Astrocyte (in vitro differentiated cells and primary cell): ENCODE data around the gene DNAJC18. TPM values are rescaled to one million over a fixed set of nuclear protein-coding genes. Genes with fewer than 3 reads are reported as not detected.

Source experiments
- DNase-seq: peaks from one replicate; pipeline ENCODE4 v3.0.0-alpha.2; 2010; ENCODE audit warnings: low read depth
- FAIRE-seq: peaks from 2 replicates; lab custom pipeline; 2011; peaks lifted over from hg19 to GRCh38; lab: Jason Lieb, UNC
- H2AFZ ChIP-seq: 2 replicates; pipeline ENCODE4 v1.6.0; 2012; ENCODE audit warnings: low read depth, low read length, inconsistent platforms
- H3K27ac ChIP-seq: 2 replicates; pipeline ENCODE4 v1.5.1; 2011; ENCODE audit warnings: low read depth, low read length, inconsistent platforms
- H3K27me3 ChIP-seq: 2 replicates; pipeline ENCODE4 v1.6.0; 2011; ENCODE audit warnings: low read length, inconsistent platforms; ENCODE audit not compliant: insufficient read depth
- H3K36me3 ChIP-seq: 2 replicates; pipeline ENCODE4 v1.5.1; 2011; ENCODE audit warnings: low read length, inconsistent platforms; ENCODE audit not compliant: insufficient read depth
- H3K4me1 ChIP-seq: 2 replicates; pipeline ENCODE4 v1.5.1; 2011; ENCODE audit warnings: low read length, inconsistent platforms; ENCODE audit not compliant: insufficient read depth
- H3K4me2 ChIP-seq: 2 replicates; pipeline ENCODE4 v1.6.0; 2012; ENCODE audit warnings: low read length, inconsistent platforms
- H3K4me3 ChIP-seq: 2 replicates; pipeline ENCODE4 v1.5.1; 2011; ENCODE audit warnings: low read depth, mild to moderate bottlenecking, low read length, inconsistent platforms; ENCODE audit not compliant: insufficient read depth
- H3K79me2 ChIP-seq: 2 replicates; pipeline ENCODE4 v1.6.0; 2012; ENCODE audit warnings: mild to moderate bottlenecking, low read length, inconsistent platforms; ENCODE audit not compliant: insufficient read depth
- H3K9ac ChIP-seq: 2 replicates; pipeline ENCODE4 v1.6.0; 2012; ENCODE audit warnings: mild to moderate bottlenecking, low read length, inconsistent platforms
- H3K9me3 ChIP-seq: 2 replicates; pipeline ENCODE4 v1.5.1; 2012; ENCODE audit warnings: low read depth, mild to moderate bottlenecking, low read length, inconsistent platforms; ENCODE audit not compliant: insufficient read depth
- H4K20me1 ChIP-seq: 2 replicates; pipeline ENCODE4 v1.6.0; 2012; ENCODE audit warnings: low read length, inconsistent platforms; ENCODE audit not compliant: insufficient read depth
- H3K27ac Mint-ChIP-seq: one replicate; pipeline ENCODE4 v1.8.0; 2021; ENCODE audit warnings: mild to moderate bottlenecking, mixed read lengths; ENCODE audit not compliant: unreplicated experiment
- H3K27me3 Mint-ChIP-seq: one replicate; pipeline ENCODE4 v1.8.0; 2021; ENCODE audit warnings: low read depth, mixed read lengths; ENCODE audit not compliant: unreplicated experiment
- H3K36me3 Mint-ChIP-seq: one replicate; pipeline ENCODE4 v1.8.0; 2021; ENCODE audit warnings: low read depth, mixed read lengths; ENCODE audit not compliant: unreplicated experiment
- H3K4me1 Mint-ChIP-seq: one replicate; pipeline ENCODE4 v1.8.0; 2021; ENCODE audit warnings: low read depth, mixed read lengths; ENCODE audit not compliant: unreplicated experiment
- H3K4me3 Mint-ChIP-seq: one replicate; pipeline ENCODE4 v1.8.0; 2021; ENCODE audit warnings: mild to moderate bottlenecking, moderate library complexity, mixed read lengths; ENCODE audit not compliant: unreplicated experiment
- H3K9me3 Mint-ChIP-seq: one replicate; pipeline ENCODE4 v1.8.0; 2021; ENCODE audit warnings: mild to moderate bottlenecking, mixed read lengths; ENCODE audit not compliant: unreplicated experiment
- CTCF ChIP-seq: IDR thresholded peaks from 2 replicates; pipeline ENCODE4 v1.5.1; 2011; ENCODE audit warnings: low read depth, mild to moderate bottlenecking, inconsistent platforms, low read length, moderate library complexity; ENCODE audit not compliant: insufficient read depth
- EZH2 ChIP-seq: IDR thresholded peaks from 2 replicates; pipeline ENCODE4 v1.6.1; 2012; ENCODE audit warnings: mild to moderate bottlenecking, low read length, inconsistent platforms; ENCODE audit not compliant: insufficient read depth
- total RNA-seq: library from RNA; stranded (reverse); gene quantifications from 2 replicates; pipeline ENCODE4 v1.2.1, GENCODE V29; 2021

The DNAJC18 gene
- total RNA-seq, 1 donor from 2014 or later, result 18.8 TPM

- H3K27ac Mint-ChIP-seq, result no peak overlapping the region
- Histone ChIP-seq H4K20me1 (no peaks in the 10 kb centered on the region), H3K4me2 (no peak overlapping the region), H3K27ac (no peak overlapping the region), H3K27me3 (no peaks in the 10 kb centered on the region), H3K9me3 (no peaks in the 10 kb centered on the region), H3K9ac (peak overlapping the region; percentile 3), H3K36me3 (peaks cover 5% of the 10 kb centered on the region), H2AFZ (no peak overlapping the region), H3K4me1 (no peaks in the 10 kb centered on the region), H3K79me2 (no peaks in the 10 kb centered on the region), H3K4me3 (no peak overlapping the region)
- TF ChIP-seq EZH2, result no peak
- TF ChIP-seq CTCF, result no peak
- H3K27me3 Mint-ChIP-seq, result peaks cover 5% of the 10 kb centered on the region
- H3K4me1 Mint-ChIP-seq, result peaks cover 4% of the 10 kb centered on the region
- H3K36me3 Mint-ChIP-seq, result no peaks in the 10 kb centered on the region
- no peak for FAIRE-seq
- H3K9me3 Mint-ChIP-seq, result no peaks in the 10 kb centered on the region
- no peak overlapping the region for H3K4me3 Mint-ChIP-seq
- DNase-seq, result no peak
These were observed 11.9 kb upstream of the DNAJC18 start for GRCh38 chr5:139451176-139451575.

- Histone ChIP-seq H3K4me2 (no peak overlapping the region), H3K4me1 (peaks cover 30% of the 10 kb centered on the region), H3K27ac (no peak overlapping the region), H3K9me3 (no peaks in the 10 kb centered on the region), H4K20me1 (no peaks in the 10 kb centered on the region), H3K9ac (no peak overlapping the region), H3K27me3 (no peaks in the 10 kb centered on the region), H3K36me3 (peaks cover 3% of the 10 kb centered on the region), H3K4me3 (no peak overlapping the region), H3K79me2 (no peaks in the 10 kb centered on the region), H2AFZ (no peak overlapping the region)
- no peak overlapping the region for H3K27ac Mint-ChIP-seq
- H3K4me1 Mint-ChIP-seq, result peaks cover 11% of the 10 kb centered on the region
- H3K4me3 Mint-ChIP-seq, result no peak overlapping the region
- DNase-seq, result peak; percentile 31
- peaks cover 5% of the 10 kb centered on the region for H3K27me3 Mint-ChIP-seq
- no peak for FAIRE-seq
- TF ChIP-seq EZH2 (no peak), CTCF (no peak)
- H3K9me3 Mint-ChIP-seq, result no peaks in the 10 kb centered on the region
- H3K36me3 Mint-ChIP-seq, result no peaks in the 10 kb centered on the region
These were observed 7.8 kb upstream of the DNAJC18 start for GRCh38 chr5:139446956-139447779.
